HG03159 (cell line): ENCODE data around the gene PUM2.

Experiments
- ATAC-seq: cut with Tn5 transposase; IDR thresholded peaks from one replicate; pipeline ENCODE4 v1.9.1; 2021; ENCODE audit warnings: mild to moderate bottlenecking, moderate library complexity; ENCODE audit not compliant: unreplicated experiment

PUM2 gene

GRCh38 chr2:20205069-20205468 lies 145.6 kb downstream of the PUM2 start:
- no peak for ATAC-seq

GRCh38 chr2:20203521-20204225 lies 147.0 kb downstream of the PUM2 start:
- no peak for ATAC-seq

GRCh38 chr2:20203072-20203471 lies 147.6 kb downstream of the PUM2 start:
- no peak for ATAC-seq

GRCh38 chr2:20201671-20202070 lies 149.0 kb downstream of the PUM2 start:
- ATAC-seq = no peak

GRCh38 chr2:20200697-20201555 lies 149.7 kb downstream of the PUM2 start:
- ATAC-seq = no peak

- ATAC-seq = no peak
Observed at GRCh38 chr2:20199633-20200270, 150.9 kb downstream of the PUM2 start.

- no peak for ATAC-seq
Observed at GRCh38 chr2:20198796-20199632, 151.6 kb downstream of the PUM2 start.
